Measurements from ENCODE around the gene KDM7A.

GRCh38 chr7:140160308-140160707 is 16.5 kb downstream of the KDM7A start:
- TF ChIP-seq CTCF (IDR thresholded peaks at IDR 0.05) (no peak), ESRRA (CRISPR knock-in tag; IDR thresholded peaks at IDR 0.05; ENCODE audit: borderline replicate concordance) (no peak), USF1 (CRISPR knock-in tag; IDR thresholded peaks at IDR 0.05) (no peak), RELA (CRISPR knock-in tag; IDR thresholded peaks at IDR 0.05; ENCODE audit: borderline replicate concordance) (no peak), ARID4B (CRISPR knock-in tag; IDR thresholded peaks at IDR 0.05; ENCODE audit: borderline replicate concordance) (no peak), ELF4 (CRISPR knock-in tag; IDR thresholded peaks at IDR 0.05; ENCODE audit: low read depth) (no peak)
